Fibroblast of skin of left biceps (primary cell): ENCODE measurements around the gene CORO2A.
"Not testable (repeated sequence)": the region's sequence is repeated elsewhere in the genome, so short reads cannot be mapped to it uniquely, and the experiment has no call there.

Experiments
- DNase-seq, 2 experiments: peaks; one replicate each; pipeline ENCODE4 v3.0.0-alpha.2; 2013; ENCODE audit warnings: low read depth in 2 of 2

Gene CORO2A

GRCh38 chr9:98117097-98117496, 75.3 kb downstream of the CORO2A start:
- DNase-seq: not testable (repeated sequence)

- no peak for DNase-seq
Measured at GRCh38 chr9:98109052-98109451, 83.4 kb downstream of the CORO2A start.

GRCh38 chr9:98108531-98109031, 83.9 kb downstream of the CORO2A start:
- no peak for DNase-seq

GRCh38 chr9:98107926-98108325, 84.5 kb downstream of the CORO2A start:
- no peak for DNase-seq

GRCh38 chr9:98105006-98105405, 87.4 kb downstream of the CORO2A start:
- DNase-seq: no peak

- no peak for DNase-seq
Measured at GRCh38 chr9:98104445-98104881, 88.0 kb downstream of the CORO2A start.

- no peak for DNase-seq
Measured at GRCh38 chr9:98101868-98102273, 90.6 kb downstream of the CORO2A start.

- no peak for DNase-seq
Measured at GRCh38 chr9:98101416-98101815, 91.0 kb downstream of the CORO2A start.

GRCh38 chr9:98100456-98100855, 92.0 kb downstream of the CORO2A start:
- no peak for DNase-seq

- no peak for DNase-seq
Measured at GRCh38 chr9:98099898-98100297, 92.5 kb downstream of the CORO2A start.

GRCh38 chr9:98099346-98099745, 93.1 kb downstream of the CORO2A start:
- no peak for DNase-seq

- DNase-seq: no peak
Measured at GRCh38 chr9:98097836-98098235, 94.6 kb downstream of the CORO2A start.

GRCh38 chr9:98096091-98096490, 96.3 kb downstream of the CORO2A start:
- DNase-seq: no peak

GRCh38 chr9:98095401-98095800, 97.0 kb downstream of the CORO2A start:
- DNase-seq: no peak

- no peak for DNase-seq
Measured at GRCh38 chr9:98094851-98095250, 97.6 kb downstream of the CORO2A start.

- DNase-seq: no peak
Measured at GRCh38 chr9:98094316-98094715, 98.1 kb downstream of the CORO2A start.

- DNase-seq: no peak
Measured at GRCh38 chr9:98092613-98092931, 99.9 kb downstream of the CORO2A start.

- no peak for DNase-seq
Measured at GRCh38 chr9:98091735-98092612, 100.5 kb downstream of the CORO2A start.

- not testable (repeated sequence) for DNase-seq
Measured at GRCh38 chr9:98090674-98091073, 101.8 kb downstream of the CORO2A start.

GRCh38 chr9:98087420-98088354, 104.8 kb downstream of the CORO2A start:
- DNase-seq: peak; percentile 9 to 17

GRCh38 chr9:98086461-98086860, 106.0 kb downstream of the CORO2A start:
- DNase-seq: no peak

GRCh38 chr9:98085944-98086343, 106.5 kb downstream of the CORO2A start:
- DNase-seq: no peak
